ENCODE results near the gene MYO18B. TPM values are rescaled to one million over a fixed set of nuclear protein-coding genes. Genes with fewer than 3 reads are reported as not detected.

The MYO18B gene
- total RNA-seq, 1 donor from 2014 or later, result 1.9 TPM

- H3K27me3 Mint-ChIP-seq, result peaks cover 20% of the 10 kb centered on the region
- H3K9me3 Mint-ChIP-seq (ENCODE audit: low read depth), result peaks cover 6% of the 10 kb centered on the region
- no peak overlapping the region for H3K27ac Mint-ChIP-seq
Observed at GRCh38 chr22:25923914-25924313, 181.9 kb downstream of the MYO18B start.

GRCh38 chr22:25928038-25928437, 186.1 kb downstream of the MYO18B start:
- peaks cover 6% of the 10 kb centered on the region for H3K9me3 Mint-ChIP-seq (ENCODE audit: low read depth)
- peaks cover 26% of the 10 kb centered on the region for H3K4me1 Mint-ChIP-seq (ENCODE audit: low read depth)

More at GRCh38 chr22:25923914-25924313, 181.9 kb downstream of the MYO18B start:
- H3K36me3 Mint-ChIP-seq (ENCODE audit: insufficient read depth), result no peaks in the 10 kb centered on the region
- no peak overlapping the region for H3K4me3 Mint-ChIP-seq (ENCODE audit: low read depth)
- no peaks in the 10 kb centered on the region for H3K4me1 Mint-ChIP-seq (ENCODE audit: low read depth)
- no peak for TF ChIP-seq CTCF (IDR thresholded peaks at IDR 0.05; ENCODE audit: unreplicated experiment)
- no peak for DNase-seq (ENCODE audit: low spot score, unreplicated experiment)

GRCh38 chr22:25929321-25929878, 187.4 kb downstream of the MYO18B start:
- peaks cover under 1% of the 10 kb centered on the region for H3K27me3 Mint-ChIP-seq
- H3K4me3 Mint-ChIP-seq (ENCODE audit: low read depth), result no peak overlapping the region
- H3K36me3 Mint-ChIP-seq (ENCODE audit: insufficient read depth), result no peaks in the 10 kb centered on the region
- peaks cover 31% of the 10 kb centered on the region for H3K4me1 Mint-ChIP-seq (ENCODE audit: low read depth)
- no peak for DNase-seq (ENCODE audit: low spot score, unreplicated experiment)
- peak overlapping the region; percentile 3 for H3K27ac Mint-ChIP-seq
- no peak for TF ChIP-seq CTCF (IDR thresholded peaks at IDR 0.05; ENCODE audit: unreplicated experiment)
- H3K9me3 Mint-ChIP-seq (ENCODE audit: low read depth), result peaks cover 6% of the 10 kb centered on the region

More at GRCh38 chr22:25928038-25928437, 186.1 kb downstream of the MYO18B start:
- Mint-ChIP-seq H3K36me3 (ENCODE audit: insufficient read depth) (no peaks in the 10 kb centered on the region), H3K27me3 (peaks cover 12% of the 10 kb centered on the region), H3K4me3 (ENCODE audit: low read depth) (no peak overlapping the region), H3K27ac (no peak overlapping the region)
- DNase-seq (ENCODE audit: low spot score, unreplicated experiment), result no peak
- TF ChIP-seq CTCF (IDR thresholded peaks at IDR 0.05; ENCODE audit: unreplicated experiment), result no peak

- no peak overlapping the region for H3K4me3 Mint-ChIP-seq (ENCODE audit: low read depth)
- no peak for TF ChIP-seq CTCF (IDR thresholded peaks at IDR 0.05; ENCODE audit: unreplicated experiment)
- H3K36me3 Mint-ChIP-seq (ENCODE audit: insufficient read depth), result no peaks in the 10 kb centered on the region
- peaks cover 6% of the 10 kb centered on the region for H3K9me3 Mint-ChIP-seq (ENCODE audit: low read depth)
- no peak for DNase-seq (ENCODE audit: low spot score, unreplicated experiment)
- H3K27ac Mint-ChIP-seq, result peak overlapping the region; percentile 86
- H3K27me3 Mint-ChIP-seq, result no peaks in the 10 kb centered on the region
- peaks cover 36% of the 10 kb centered on the region for H3K4me1 Mint-ChIP-seq (ENCODE audit: low read depth)
Observed at GRCh38 chr22:25930083-25930482, 188.1 kb downstream of the MYO18B start.

- Mint-ChIP-seq H3K27me3 (no peaks in the 10 kb centered on the region), H3K9me3 (ENCODE audit: low read depth) (peaks cover 6% of the 10 kb centered on the region), H3K4me3 (ENCODE audit: low read depth) (no peak overlapping the region), H3K27ac (peak overlapping the region; percentile 86), H3K36me3 (ENCODE audit: insufficient read depth) (no peaks in the 10 kb centered on the region), H3K4me1 (ENCODE audit: low read depth) (peaks cover 36% of the 10 kb centered on the region)
- no peak for DNase-seq (ENCODE audit: low spot score, unreplicated experiment)
- no peak for TF ChIP-seq CTCF (IDR thresholded peaks at IDR 0.05; ENCODE audit: unreplicated experiment)
Observed at GRCh38 chr22:25930788-25931310, 188.9 kb downstream of the MYO18B start.

Measured in progenitor cell of endocrine pancreas (in vitro differentiated cells).